Endothelial cell of umbilical vein (primary cell): ENCODE data around the gene ATP10B. TPM values are rescaled to one million over a fixed set of nuclear protein-coding genes. Genes with fewer than 3 reads are reported as not detected.

ENCODE experiments used
- BruUV-seq: library from RNA; stranded (reverse); fragments of 400-500 nt; replicated peaks from 2 replicates; lab custom pipeline; 2021; lab: Mats Ljungman, UMichigan
- CTCF ChIA-PET: fragments of 300-600, 350-600 bp; sonication (Branson Sonifier 250); formaldehyde crosslinking; loops from one replicate; lab custom pipeline; 2021; ENCODE audit warnings: antibody characterized with exemption, inconsistent platforms; lab: Charles Lee
- POLR2A ChIA-PET: fragments of 300-600, 350-600 bp; sonication (Branson Sonifier 250); formaldehyde crosslinking; loops from one replicate; lab custom pipeline; 2021; ENCODE audit warnings: antibody characterized with exemption, inconsistent platforms; lab: Charles Lee
- DNase-seq: peaks from one replicate; pipeline ENCODE4 v3.0.0-alpha.2; 2011; ENCODE audit warnings: low read depth, low spot score
- FAIRE-seq: peaks from 2 replicates; lab custom pipeline; 2011; peaks lifted over from hg19 to GRCh38; lab: Jason Lieb, UNC
- H2AFZ ChIP-seq: 2 replicates; pipeline ENCODE4 v1.6.0; 2012; ENCODE audit warnings: low read depth, low read length, control low read depth, inconsistent platforms
- H3K27ac ChIP-seq: 2 replicates; pipeline ENCODE4 v1.5.1; 2011; ENCODE audit warnings: low read depth, mild to moderate bottlenecking, control low read depth, low read length, moderate library complexity; ENCODE audit not compliant: insufficient read depth
- H3K27me3 ChIP-seq, 2 experiments: 2 replicates each; pipeline versions ENCODE4 v1.6.0 to v1.6.1; 2011; ENCODE audit warnings: low read length in 2 of 2, mixed read lengths in 1 of 2; ENCODE audit not compliant: control insufficient read depth in 2 of 2, insufficient read depth in 2 of 2
- H3K36me3 ChIP-seq, 2 experiments: 2 replicates in 1 of 2; 3 replicates in 1 of 2; pipeline ENCODE4 v1.5.1; 2011; ENCODE audit warnings: low read length in 2 of 2, mild to moderate bottlenecking in 1 of 2, moderate library complexity in 1 of 2; ENCODE audit not compliant: control insufficient read depth in 2 of 2, insufficient read depth in 2 of 2; ENCODE audit errors: extremely low read depth in 1 of 2
- H3K4me1 ChIP-seq: 3 replicates; pipeline ENCODE4 v1.5.1; 2011; ENCODE audit warnings: mild to moderate bottlenecking, low read length; ENCODE audit not compliant: control insufficient read depth, insufficient read depth; ENCODE audit errors: extremely low read depth
- H3K4me2 ChIP-seq: 2 replicates; pipeline ENCODE4 v1.6.1; 2011; ENCODE audit warnings: low read length, control low read depth, mixed read lengths; ENCODE audit not compliant: insufficient read depth
- H3K4me3 ChIP-seq, 3 experiments: fragments of 200-600 bp in 1 of 3; sonication (generic), shearing (Covaris generic) in 1 of 3; replicated peaks in 1 of 3; 2 replicates each; pipeline ENCODE4 v1.5.1; 2011 to 2016; ENCODE audit warnings: control low read depth in 3 of 3, low read length in 3 of 3, mild to moderate bottlenecking in 2 of 3, inconsistent platforms in 1 of 3, low read depth in 1 of 3, moderate library complexity in 1 of 3; ENCODE audit not compliant: insufficient read depth in 1 of 3
- H3K79me2 ChIP-seq: 2 replicates; pipeline ENCODE4 v1.6.0; 2012; ENCODE audit warnings: low read length, inconsistent platforms; ENCODE audit not compliant: control insufficient read depth, insufficient read depth
- H3K9ac ChIP-seq: replicated peaks from 2 replicates; pipeline ENCODE3; 2011; ENCODE audit warnings: low read length, control low read depth; ENCODE audit not compliant: insufficient read depth; ENCODE audit errors: extremely low read depth
- H3K9me1 ChIP-seq: replicated peaks from 3 replicates; pipeline ENCODE4 v1.6.0; 2011; ENCODE audit warnings: mild to moderate bottlenecking, low read length; ENCODE audit not compliant: control insufficient read depth, insufficient read depth; ENCODE audit errors: extremely low read depth
- H3K9me3 ChIP-seq: replicated peaks from 2 replicates; pipeline ENCODE4 v1.5.1; 2012; ENCODE audit warnings: low read length, inconsistent platforms; ENCODE audit not compliant: control insufficient read depth, insufficient read depth
- H4K20me1 ChIP-seq: replicated peaks from 2 replicates; pipeline ENCODE3; 2011; ENCODE audit warnings: mild to moderate bottlenecking, low read length; ENCODE audit not compliant: control insufficient read depth, insufficient read depth; ENCODE audit errors: extremely low read depth
- CTCF ChIP-seq, 2 donors: IDR thresholded peaks; 1 replicate in 1 of 2; 2 replicates in 1 of 2; pipeline ENCODE4 v1.5.1; 2011; ENCODE audit warnings: low read length in 2 of 2, mild to moderate bottlenecking in 2 of 2, moderate library complexity in 2 of 2, control low read depth in 1 of 2, inconsistent platforms in 1 of 2, low read depth in 1 of 2; ENCODE audit not compliant: insufficient read depth in 1 of 2; ENCODE audit errors: extremely low read depth in 1 of 2
- EZH2 ChIP-seq: IDR thresholded peaks from 2 replicates; pipeline ENCODE4 v1.6.1; 2012; ENCODE audit warnings: borderline replicate concordance, low read depth, mild to moderate bottlenecking, moderate library complexity, low read length, inconsistent platforms; ENCODE audit not compliant: severe bottlenecking
- FOS ChIP-seq: IDR thresholded peaks from 2 replicates; pipeline ENCODE4 v1.6.1; 2011; ENCODE audit warnings: mild to moderate bottlenecking, low read length, moderate library complexity, borderline replicate concordance; ENCODE audit not compliant: insufficient read depth
- GATA2 ChIP-seq: IDR thresholded peaks from 2 replicates; pipeline ENCODE4 v1.7.0; 2011; ENCODE audit warnings: low read depth, mild to moderate bottlenecking, moderate library complexity, mixed read lengths, low read length; ENCODE audit not compliant: insufficient read length, insufficient read depth
- JUN ChIP-seq: IDR thresholded peaks from 2 replicates; pipeline ENCODE4 v1.6.1; 2011; ENCODE audit warnings: borderline replicate concordance, low read depth; ENCODE audit not compliant: insufficient read length, insufficient read depth
- MAX ChIP-seq: IDR thresholded peaks from 2 replicates; pipeline ENCODE4 v1.6.1; 2011; ENCODE audit not compliant: insufficient read depth, insufficient read length
- MYC ChIP-seq: IDR thresholded peaks from one replicate; pipeline ENCODE4 v1.6.1; 2011; ENCODE audit warnings: mild to moderate bottlenecking, low read depth, low read length
- POLR2A ChIP-seq: IDR thresholded peaks from 2 replicates; pipeline ENCODE4 v1.6.1; 2012; ENCODE audit warnings: low read depth, mild to moderate bottlenecking, control low read depth, low read length
- POLR2AphosphoS5 ChIP-seq: IDR thresholded peaks from 2 replicates; pipeline ENCODE4 v1.6.1; 2012; ENCODE audit warnings: low read depth, mild to moderate bottlenecking, control low read depth, low read length, moderate library complexity; ENCODE audit not compliant: insufficient read depth
- dilution Hi-C: fragments of 300-500 bp; cut with MboI; formaldehyde crosslinking; loops from one replicate; pipeline ENCODE4 v1.15.0; 2019; ENCODE audit warnings: low sequenced_read_pairs; ENCODE audit not compliant: extremely low pct_ligation_motif_present
- intact Hi-C: fragments of 100-400 bp; cut with micrococcal nuclease; formaldehyde crosslinking; loops from one replicate; pipeline ENCODE4 v1.10.0; 2022
- polyA plus RNA-seq, 4 experiments: library from polyadenylated mRNA; depleted of rRNA in 3 of 4; stranded (reverse) in 3 of 4; unstranded in 1 of 4; fragments of >200 nt; gene quantifications; 2 replicates each; pipeline versions ENCODE4 v1.2.1 to v1.2.3, GENCODE V29; 2011 to 2012; ENCODE audit warnings: missing spikeins in 1 of 4
- total RNA-seq: library from RNA; stranded (reverse); gene quantifications from 2 replicates; pipeline ENCODE4 v1.2.3, GENCODE V29; 2021

ATP10B gene
- total and polyA plus RNA-seq, 2 donors (not counting 3 experiments of a cell fraction or from before 2014, with no cell fraction given) = not detected

DNA sequence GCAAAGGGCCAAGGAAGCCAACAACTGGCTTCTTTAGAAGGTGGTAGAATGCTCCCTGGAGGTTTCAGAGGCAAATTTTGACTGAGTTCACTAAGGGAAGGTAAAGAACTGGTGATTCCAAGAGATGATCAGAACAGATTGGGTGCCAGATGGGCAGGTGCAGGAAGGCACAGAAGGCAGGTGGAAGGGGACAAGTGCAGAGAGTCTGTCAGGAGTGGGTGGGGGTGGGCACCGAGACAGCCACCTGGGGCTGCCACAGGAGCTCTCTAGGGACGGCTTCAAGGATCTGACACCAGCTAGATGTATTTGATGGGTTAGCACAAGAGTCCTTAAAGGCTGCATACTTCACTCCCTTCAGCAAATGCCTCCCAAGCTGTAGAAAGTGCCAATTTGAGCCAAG, 223.0 kb downstream of the ATP10B start:
- BruUV-seq = no TSS peak
- CTCF ChIA-PET = no interaction called here
- H3K4me1 ChIP-seq = no peaks in the 10 kb centered on the region
- H3K9ac ChIP-seq = no peak overlapping the region
- no peaks in the 10 kb centered on the region for H4K20me1 ChIP-seq
- H3K36me3 ChIP-seq = no peaks in the 10 kb centered on the region
- no peak overlapping the region for H3K4me3 ChIP-seq
- intact Hi-C loops = no loop called here
- FAIRE-seq (no peak), DNase-seq (no peak)
- dilution Hi-C loops = no loop called here
- POLR2A ChIA-PET = no interaction called here
- no peak for TF ChIP-seq CTCF (IDR thresholded peaks at IDR 0.05; ENCODE audit: extremely low read depth in 1 of 2, insufficient read depth in 1 of 2, low read depth in 1 of 2, low read length in 2 of 2)
- no peak for TF ChIP-seq POLR2A
- TF ChIP-seq MYC = no peak
- no peak for TF ChIP-seq GATA2
- no peak for TF ChIP-seq JUN
- no peak for TF ChIP-seq FOS
- no peak for TF ChIP-seq POLR2AphosphoS5
- TF ChIP-seq MAX = no peak
- TF ChIP-seq EZH2 = no peak
- H3K4me2 ChIP-seq = no peak overlapping the region
- H2AFZ ChIP-seq = no peak overlapping the region
- H3K27me3 ChIP-seq = no peaks in the 10 kb centered on the region
- no peaks in the 10 kb centered on the region for H3K9me1 ChIP-seq
- no peaks in the 10 kb centered on the region for H3K79me2 ChIP-seq
- no peaks in the 10 kb centered on the region for H3K9me3 ChIP-seq
- H3K27ac ChIP-seq = no peak overlapping the region
